NCI-H524 treated with DMSO at 0.1 percent for 48 hours (cell line): Measurements from ENCODE around the gene NELFA.

Source experiments
- DNase-seq: peaks from one replicate; lab custom pipeline; 2025; lab: John Stamatoyannopoulos, UW

Gene NELFA

GRCh38 chr4:1964971-1965370 is 43.8 kb downstream of the NELFA start:
- DNase-seq = no peak

GRCh38 chr4:1964443-1964842 is 44.3 kb downstream of the NELFA start:
- no peak for DNase-seq

DNA sequence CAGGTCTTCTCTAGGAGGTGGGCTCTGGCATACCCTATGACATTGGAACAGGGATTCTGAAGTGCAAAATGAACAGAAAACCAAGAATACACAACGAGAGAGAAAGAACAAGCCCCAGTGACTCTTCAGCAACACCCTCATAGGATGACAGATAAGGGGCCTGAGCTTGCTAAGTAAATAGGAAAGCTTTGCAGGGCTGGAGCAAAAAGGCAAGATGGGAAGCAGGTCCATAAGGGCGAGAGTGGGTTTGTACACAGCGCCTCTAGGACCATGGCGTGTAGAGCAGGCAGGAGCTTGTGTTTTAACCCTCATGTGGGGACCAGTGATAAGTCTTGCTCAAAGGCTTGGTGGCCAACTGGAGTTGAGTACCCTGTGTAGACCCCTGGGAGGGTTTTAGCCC is 45.8 kb downstream of the NELFA start:
- DNase-seq = no peak

DNA sequence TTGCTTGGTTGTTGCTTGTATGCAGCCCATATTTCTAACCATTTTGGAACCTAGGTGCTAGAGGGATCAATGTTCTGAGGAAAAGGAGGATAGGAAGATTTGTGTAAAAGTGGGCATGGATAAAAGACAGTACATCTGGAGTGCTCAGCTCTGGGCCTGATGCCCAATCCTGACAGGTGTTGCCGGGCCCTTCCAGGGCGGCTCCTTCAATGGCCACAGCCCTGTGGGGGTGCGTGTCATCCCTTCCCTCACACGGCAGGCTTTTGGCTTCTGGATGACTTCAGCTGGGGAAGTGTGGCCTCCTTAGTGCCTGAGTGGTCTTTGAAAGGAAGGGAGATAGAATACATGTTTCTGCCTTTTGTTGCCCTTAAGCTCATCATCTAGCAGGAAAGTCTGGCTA is 47.2 kb downstream of the NELFA start:
- no peak for DNase-seq

DNA sequence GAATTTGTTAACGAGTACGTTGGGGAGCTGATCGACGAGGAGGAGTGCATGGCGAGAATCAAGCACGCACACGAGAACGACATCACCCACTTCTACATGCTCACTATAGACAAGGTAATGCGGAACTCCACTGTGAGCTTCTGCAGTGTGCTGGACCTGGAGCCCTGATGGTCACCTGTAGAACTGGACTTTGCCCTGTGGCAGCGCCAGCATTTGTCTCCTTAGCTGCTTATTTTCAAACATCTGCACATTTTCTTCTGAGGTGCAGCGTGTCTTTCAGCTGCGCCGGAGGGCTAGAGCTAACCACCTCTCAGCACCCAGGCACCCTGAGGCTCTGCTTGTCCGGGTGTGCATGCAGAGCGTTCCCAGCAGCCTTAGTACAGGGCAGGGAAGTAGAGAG is 47.7 kb downstream of the NELFA start:
- no peak for DNase-seq

- no peak for DNase-seq
These were observed 48.5 kb downstream of the NELFA start for GRCh38 chr4:1960170-1960825.

GRCh38 chr4:1959104-1959384 is 49.7 kb downstream of the NELFA start:
- DNase-seq = no peak

- no peak for DNase-seq
These were observed 50.3 kb downstream of the NELFA start for GRCh38 chr4:1958276-1959103.

DNA sequence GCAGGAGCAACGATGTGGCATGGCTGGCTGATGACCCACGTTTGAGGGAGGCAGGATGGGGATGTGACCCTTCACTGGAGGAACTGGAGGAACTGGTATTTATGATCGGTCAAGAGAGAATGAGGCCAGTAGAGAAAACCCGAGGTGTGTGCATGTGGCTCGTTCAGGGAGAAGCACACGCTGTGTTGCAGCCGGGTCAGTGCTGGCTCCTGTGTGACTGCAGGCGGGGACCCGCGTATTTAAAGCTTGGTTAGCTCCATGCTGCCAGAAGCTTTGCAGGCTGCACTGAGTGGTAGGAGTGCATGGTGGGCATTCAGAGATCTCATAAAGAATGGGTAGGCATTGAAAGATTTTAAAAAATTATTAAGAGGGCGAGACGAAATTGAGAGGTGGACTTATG is 52.1 kb downstream of the NELFA start:
- DNase-seq = no peak

GRCh38 chr4:1953335-1953734 is 55.4 kb downstream of the NELFA start:
- DNase-seq = no peak

- no peak for DNase-seq
These were observed 56.1 kb downstream of the NELFA start for GRCh38 chr4:1952719-1953118.

GRCh38 chr4:1952058-1952700 is 56.6 kb downstream of the NELFA start:
- DNase-seq = no peak

DNA sequence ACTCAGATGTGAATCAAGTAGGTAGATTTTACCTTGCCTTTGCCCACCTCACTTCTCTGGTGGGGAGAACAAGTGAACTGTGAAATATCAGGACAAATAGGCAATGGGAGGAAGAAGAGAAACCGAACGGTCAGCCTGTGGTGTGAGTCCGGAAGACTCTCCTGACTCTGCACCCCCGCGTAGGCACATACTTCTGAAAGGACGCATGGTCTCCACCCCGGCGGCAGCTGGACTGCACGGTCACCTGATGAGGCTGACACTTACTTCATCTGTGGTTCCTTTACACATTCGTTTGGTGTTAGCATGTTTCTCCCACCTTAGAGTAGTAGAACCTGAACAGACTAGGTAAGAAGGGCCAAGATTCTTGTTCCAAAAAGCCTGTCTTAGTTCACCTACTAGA is 58.4 kb downstream of the NELFA start:
- no peak for DNase-seq

DNA sequence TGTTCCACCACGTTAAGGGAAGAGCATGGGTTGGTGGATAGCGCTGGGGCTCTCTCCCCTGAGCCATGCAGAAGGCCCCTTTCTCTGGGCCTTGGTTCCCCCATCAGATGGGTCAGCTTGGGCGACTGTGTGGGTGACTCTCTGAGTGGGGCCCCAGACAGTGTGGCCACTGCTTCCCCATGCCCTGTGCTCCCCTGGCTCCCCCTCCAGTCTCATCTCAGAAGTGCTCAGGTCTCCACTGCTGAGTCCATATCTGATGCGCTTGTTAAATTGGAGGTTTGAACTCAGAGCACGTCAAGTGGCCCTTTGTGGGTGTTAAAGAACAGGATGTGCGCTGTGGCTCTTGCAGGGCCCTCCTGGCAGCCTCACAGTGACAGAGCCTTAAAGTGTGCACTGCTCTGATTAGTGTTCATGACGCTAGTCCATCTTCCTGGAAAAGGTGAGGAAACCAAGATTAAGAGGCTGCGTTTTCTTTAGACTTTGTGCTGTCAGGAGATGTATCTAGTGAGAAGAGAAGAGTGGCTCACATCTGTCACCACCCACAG is 59.8 kb downstream of the NELFA start:
- no peak for DNase-seq

- no peak for DNase-seq
These were observed 60.5 kb downstream of the NELFA start for GRCh38 chr4:1948232-1948631.

GRCh38 chr4:1945912-1946311 is 62.9 kb downstream of the NELFA start:
- no peak for DNase-seq

DNA sequence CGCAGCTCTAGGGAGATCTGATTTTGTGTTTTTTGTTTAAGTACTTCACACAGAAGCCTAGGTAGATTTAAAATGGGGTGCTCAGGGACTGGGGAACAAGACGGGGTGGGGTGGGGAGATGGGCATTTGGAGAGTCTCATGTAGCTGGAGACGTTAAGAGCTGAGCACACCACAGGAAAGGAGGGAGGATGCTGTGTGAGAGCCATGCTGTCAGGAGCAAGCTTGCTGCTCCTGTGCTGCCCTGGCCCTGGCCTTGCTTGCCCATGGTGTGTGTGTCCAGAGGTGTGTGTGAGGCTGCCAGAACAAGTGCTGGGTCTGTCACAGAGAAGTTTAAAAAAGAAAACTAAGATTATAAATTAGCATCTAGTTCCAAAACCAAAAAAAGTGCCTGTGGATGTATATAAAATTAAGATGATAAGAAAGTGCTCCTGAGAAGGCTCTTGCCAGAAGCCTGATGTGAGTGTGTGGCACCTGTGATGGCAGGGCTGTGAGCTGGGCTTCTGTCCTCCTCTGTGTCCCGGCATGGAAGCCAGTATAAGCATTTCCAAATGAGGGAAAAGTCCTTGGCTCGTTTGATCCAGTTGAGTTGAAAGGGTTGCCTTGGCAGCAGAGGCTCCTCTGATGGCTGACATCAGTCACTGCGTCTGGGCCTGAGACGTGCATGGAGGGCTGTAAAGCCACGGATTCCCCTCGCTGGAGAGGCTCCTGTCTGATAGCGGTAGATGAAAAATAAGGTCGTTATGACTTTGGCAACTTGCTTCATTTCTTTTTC is 63.5 kb downstream of the NELFA start:
- DNase-seq = no peak

DNA sequence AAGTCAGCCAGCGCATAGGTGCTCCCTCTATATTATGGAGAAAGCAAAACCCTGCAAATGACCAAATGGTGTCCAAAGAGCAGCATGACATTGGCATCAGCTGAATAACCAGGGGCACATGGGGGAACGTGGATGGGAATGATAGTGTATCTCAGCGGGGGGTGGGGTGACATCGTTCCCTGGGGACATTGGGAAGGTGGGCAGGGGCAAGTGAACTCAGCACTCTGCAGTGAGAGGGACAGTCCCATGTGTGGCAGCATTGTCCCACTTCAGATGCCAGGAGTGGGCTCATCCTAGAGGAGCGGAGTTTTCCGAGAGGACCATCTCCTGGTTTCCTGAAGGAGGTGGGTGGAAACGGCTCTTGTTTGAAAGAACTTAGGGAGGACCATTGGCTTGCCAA is 64.8 kb downstream of the NELFA start:
- DNase-seq = no peak

DNA sequence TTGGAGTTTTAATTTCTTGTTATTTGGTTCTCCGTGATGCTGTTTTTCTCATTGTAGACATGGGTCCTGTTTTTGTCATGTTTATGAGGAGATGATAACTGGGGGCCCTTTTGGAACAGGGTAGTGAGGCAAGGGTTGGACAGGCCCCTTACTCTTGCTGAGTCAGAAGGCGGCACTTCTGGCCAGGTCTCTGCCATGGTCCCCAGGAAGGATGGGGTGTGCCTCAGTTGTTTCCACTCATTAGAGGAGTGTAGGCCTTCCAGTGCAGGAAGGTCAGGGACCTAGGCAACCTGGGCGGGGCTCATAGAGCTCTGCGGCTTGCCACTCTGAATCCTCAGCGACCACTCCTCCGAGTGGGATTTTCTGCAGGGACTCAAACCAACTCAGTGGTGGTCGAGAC is 68.2 kb downstream of the NELFA start:
- DNase-seq = no peak

DNA sequence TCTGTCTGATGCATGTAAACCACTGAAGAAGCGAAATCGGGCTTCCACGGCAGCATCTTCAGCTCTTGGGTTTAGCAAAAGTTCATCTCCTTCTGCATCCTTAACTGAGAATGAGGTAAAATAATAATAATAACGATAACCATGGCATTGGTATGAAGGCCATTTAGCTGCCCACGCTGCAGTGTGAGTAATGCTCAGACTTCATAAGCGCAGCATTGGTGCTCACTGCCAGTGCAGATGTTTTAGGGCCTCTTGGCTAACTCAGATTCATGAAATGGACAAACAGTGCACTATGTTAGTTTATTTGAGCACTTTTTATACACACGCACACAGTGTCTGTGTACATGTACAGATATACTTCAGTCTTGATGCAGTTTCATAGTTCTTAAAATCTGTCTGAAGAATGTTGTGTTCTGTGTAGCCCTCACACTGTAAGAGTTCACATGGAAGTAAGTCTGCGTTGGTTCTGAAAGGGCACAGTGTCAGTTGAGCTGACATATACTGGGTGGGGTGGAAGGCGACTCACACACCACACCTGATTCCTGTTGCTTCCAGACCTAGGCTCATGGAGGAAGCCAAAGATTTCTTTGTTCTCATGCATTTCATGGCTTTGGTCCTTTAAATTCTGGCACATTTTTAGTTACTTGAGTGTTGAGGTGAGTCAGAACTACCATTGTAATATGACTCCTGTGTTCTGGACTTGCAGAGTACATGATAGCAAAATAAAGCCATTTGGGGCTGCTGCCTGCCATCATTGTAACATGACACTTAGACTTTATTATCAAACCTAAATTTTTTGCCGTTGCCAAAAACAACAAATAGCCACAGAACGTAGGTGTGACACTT is 68.9 kb downstream of the NELFA start:
- DNase-seq = no peak

DNA sequence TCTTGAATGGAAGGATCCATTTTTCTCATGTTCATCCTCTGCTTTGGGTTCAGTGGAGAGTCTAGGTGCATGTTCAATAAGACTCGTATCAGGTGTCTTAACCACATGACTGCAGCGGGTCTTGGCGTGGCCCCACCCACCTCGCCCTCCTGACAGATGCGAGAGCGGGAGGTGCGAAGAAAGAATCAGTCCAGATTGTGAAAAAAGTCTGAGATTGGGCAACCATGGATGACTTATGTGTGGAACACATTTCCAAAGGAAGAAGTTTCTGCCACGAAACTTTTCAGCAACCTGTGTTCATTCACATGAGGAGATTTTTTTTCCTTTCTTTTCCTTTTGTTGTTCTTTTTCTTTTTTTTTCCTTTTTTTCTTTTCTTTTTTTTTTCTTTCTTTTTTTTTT is 70.7 kb downstream of the NELFA start:
- DNase-seq = no peak

GRCh38 chr4:1937550-1937949 is 71.2 kb downstream of the NELFA start:
- no peak for DNase-seq
